HG03280 (cell line): ENCODE measurements around the gene CTIF.
"Not testable (repeated sequence)": the region's sequence is repeated elsewhere in the genome, so short reads cannot be mapped to it uniquely, and the experiment has no call there.

Experiments
- ATAC-seq: cut with Tn5 transposase; IDR thresholded peaks from one replicate; pipeline ENCODE4 v1.9.1; 2021; ENCODE audit warnings: mild to moderate bottlenecking, moderate library complexity; ENCODE audit not compliant: unreplicated experiment

CTIF gene

DNA sequence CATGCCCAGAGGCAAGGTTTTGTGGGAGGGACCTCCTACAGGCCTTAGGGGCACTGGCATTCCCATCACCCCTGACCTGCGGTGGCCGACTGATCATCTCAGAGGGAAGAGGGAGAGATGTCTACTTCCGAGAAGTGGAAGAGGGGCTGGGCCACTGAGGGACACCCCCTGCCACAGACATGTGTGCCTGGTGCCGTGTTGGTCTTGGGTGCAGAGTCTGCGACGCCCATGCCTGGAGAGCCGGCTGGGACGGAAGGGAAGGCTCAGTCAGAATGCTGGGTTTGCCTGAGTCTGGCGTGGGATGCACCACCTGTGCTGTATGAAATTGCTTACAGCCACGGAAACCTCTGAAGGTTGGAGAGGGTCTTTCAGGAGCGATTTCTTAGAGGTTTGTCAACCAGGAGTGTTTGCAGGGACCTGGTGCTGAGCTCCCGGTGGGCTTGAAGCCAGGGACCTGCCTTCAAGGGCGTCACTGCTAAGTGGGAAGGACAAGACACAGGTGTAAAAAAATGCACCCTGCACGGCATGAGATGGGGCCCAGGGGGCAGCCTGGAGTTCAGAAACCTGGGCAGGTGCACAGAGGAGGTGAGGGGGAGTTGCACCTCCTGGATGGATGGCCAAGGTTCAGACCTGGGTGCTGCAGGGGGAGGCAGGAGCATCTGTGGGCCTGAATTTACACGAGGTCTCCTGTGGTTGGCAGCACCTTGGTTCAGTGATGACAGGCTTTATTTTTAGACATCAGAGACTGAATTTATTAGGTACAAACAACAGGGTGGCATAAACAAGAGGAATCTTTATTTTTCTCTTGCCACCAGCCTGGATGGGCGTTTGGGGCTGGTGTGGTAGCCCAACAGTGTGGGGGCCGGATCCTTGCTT is 100.3 kb downstream of the CTIF start:
- no peak for ATAC-seq

DNA sequence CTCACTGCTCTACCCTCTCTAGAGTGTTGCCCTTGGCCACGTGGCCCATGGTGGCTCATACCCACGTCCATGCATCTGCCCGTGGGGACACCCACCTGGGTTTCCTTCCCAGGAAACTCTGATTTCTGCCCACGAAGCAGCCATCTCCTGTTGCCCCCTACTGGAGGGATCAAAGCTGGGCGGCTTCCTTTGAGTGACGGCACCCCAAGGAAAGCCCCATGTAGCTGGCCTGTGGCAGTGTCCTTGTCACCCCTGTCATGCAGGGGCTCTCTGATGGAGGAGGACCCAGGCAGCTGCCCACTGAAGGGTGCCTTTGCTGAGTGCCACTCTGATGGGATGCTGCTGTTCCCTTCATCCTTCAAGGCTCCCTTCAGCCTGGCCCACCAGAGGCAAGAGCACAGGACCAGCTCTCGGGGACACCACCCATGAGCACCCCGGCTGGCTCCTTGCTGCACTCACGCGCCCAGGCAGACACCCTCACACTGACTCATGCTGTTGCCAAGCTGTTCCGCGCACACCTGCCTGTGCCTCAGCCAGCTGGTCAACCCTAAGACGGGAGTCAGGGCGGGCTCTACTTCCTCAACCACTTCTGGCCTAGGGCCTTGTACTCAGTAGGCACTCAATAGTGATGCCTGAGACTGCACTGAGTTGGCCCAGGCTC is 101.1 kb downstream of the CTIF start:
- ATAC-seq, result no peak

DNA sequence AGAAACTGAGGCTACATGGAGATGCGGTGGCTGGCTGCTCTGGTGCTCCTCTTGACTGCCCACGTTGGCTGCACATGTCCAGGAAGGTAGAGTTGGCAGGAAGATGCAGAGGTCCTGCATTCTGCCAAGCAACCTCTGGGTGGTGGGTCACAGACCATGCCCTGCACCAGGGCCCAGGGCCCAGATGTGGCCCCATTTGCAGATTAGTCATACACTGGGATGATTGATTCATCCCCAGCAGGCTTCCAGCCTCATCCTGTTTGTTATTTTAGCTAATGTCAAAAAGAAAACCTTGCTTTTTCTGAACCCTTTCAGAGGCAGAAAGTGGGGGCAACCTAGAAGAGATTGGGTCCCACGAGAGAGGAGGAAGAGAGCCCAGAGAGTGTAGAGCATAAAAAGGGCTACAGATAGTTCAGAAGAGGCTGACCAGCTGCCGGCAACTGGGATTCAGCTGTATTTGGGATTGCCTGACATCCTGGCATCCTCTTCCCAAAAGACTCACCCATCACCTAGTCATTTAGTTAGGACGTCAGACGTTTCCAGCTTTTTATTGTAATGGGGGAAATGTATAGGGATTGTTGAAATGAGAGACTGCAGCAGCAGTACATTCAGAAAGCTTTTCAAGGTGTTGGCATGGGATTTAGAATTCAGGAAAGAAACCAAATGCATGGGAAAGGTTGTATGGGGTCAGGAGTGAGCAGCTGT is 101.9 kb downstream of the CTIF start:
- no peak for ATAC-seq

DNA sequence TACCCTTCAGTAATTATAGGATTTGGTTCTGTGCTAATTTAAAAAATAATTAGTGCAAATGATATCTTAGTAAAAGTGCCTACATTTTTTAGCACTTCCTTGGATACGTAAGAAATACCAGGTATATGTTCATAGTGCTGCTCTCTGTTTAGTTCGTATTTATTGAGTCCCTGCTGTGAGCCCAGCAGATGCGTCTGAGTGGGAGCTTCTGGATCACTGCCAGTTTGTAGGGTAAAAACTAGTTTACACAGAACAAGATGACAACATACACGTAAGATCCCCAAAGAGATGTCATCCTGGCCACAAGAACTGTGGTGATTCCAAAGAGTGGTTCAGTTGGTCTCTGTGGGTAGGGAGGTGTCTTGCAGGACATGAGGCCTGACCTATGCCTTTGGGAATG is 103.2 kb downstream of the CTIF start:
- no peak for ATAC-seq

DNA sequence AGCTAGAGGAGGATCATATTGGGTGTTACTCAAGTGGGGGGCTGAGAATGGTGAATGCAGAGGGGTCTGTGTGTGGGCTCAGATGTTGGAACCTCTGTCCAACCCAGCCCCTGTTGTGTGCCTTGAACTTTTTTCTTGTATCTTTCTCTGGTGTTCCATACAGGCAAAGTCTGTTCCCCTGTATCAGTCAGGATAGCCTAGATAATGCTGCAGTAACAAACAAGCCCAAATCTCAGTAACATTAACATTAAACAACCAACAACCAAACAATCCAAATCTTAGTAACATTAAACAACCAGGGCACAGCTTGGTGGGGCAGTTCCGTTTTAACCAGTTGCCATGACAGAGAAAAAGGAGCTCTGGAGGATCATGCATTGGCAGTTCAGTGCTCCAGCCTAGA is 103.7 kb downstream of the CTIF start:
- no peak for ATAC-seq

DNA sequence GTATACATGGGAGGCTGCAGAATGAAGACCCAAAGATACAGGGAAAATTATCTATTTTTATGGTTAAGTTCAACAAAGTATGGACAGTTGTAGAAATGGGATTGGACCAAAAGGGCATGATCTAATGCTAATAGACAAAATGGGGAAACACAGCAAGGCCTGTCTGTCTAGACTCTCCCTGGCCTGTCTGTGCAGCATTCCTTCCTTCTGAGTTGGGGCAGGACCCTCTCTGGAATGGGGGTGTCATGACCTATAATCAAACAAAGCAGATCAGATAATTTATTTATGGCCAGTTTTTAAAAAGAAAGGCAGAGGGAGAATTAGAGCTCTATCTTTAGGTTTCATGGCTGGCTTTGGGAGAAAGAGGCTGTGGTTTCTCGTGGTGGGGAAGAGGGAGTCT is 104.4 kb downstream of the CTIF start:
- ATAC-seq, result no peak

DNA sequence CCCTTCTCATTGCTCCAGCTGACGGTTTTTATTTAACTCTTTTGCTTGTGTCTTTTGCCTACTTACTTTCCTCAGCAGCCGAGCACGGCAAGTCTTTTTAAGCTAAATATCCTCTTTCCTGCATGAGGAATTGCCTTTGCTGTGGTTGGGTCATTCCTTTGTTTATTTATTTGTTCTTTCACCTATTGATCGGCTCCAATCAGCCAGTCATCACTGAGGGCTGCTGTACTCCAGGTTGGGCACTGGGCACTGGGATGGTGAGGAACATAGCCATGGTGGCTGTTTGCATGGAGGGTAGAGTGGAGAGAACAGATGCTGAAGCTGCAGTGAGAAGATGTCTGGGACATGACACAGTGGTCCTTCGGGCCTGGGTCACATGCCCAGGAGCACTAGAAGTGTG is 105.2 kb downstream of the CTIF start:
- ATAC-seq, result no peak

DNA sequence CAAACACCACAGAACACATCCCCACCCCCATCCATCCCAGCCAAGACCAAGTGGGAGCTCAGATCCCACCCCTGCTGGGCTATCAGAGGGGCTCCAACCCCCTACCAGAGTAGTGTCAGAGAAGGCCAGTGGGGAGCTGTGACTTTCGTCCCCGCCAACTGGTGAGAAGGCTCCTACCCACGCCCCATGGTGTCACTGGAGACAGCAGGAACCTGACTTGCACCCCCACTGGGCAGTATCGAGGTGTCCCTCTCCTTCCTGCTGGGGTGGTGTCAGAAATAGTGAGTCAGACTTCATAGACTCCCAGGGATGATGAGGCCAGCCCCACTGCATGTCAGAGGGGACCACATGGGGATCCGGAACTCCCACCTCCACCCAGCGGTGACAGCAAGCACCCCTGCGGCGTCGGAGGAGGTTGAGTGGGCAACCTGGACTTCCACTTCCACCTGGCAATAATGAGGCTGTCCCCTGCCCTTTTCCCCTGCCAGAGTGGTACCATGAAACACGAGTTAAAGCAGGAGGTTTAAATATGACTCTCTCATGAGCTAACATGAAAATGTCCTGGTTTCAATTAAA is 106.7 kb downstream of the CTIF start:
- no peak for ATAC-seq

DNA sequence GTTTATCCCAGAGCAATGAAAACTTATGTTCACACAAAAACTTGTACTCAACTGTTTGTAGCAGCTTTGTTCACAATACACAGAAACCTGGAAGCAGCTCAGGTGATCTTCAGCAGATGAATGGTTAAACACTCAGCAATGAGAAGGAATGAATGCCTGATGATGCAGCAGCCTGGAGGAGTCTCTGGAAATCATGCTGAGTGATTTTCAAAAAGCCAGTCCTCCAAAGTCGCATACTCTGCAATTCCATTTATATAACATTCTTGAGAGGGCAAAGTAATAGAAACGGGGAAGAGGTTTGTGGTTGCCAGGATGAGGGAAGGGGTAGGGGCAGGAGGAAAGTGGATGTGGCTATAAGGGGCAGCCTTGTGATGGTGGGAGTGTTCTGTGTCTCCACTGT is 108.1 kb downstream of the CTIF start:
- no peak for ATAC-seq

DNA sequence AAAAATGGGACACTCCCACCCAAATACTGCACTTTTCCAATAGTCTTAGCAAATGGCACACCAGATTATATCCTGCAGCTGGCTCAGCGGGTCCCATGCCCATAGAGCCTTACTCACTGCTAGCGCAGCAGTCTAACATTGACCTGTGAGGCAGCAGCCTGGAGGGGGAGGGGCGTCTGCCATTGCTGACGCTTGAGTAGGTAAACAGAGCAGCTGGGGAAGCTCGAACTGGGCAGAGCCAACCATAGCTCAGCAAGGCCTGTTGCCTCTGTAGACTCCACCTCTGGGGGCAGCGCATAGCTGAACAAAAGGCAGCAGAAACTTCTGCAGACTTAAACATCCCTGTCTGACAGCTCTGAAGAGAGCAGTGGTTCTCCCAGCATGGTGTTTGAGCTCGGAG is 110.4 kb downstream of the CTIF start:
- no peak for ATAC-seq

DNA sequence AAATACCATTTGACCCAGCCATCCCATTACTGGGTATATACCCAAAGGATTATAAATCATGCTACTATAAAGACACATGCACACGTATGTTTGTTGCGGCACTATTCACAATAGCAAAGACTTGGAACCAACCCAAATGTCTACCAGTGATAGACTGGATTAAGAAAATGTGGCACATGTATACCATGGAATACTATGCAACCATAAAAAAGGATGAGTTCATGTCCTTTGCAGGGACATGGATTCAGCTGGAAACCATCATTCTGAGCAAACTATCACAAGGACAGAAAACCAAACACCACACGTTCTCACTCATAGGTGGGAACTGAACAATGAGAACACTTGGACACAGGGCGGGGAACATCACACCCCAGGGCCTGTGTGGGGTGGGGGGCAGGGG is 115.8 kb downstream of the CTIF start:
- ATAC-seq, result not testable (repeated sequence)

DNA sequence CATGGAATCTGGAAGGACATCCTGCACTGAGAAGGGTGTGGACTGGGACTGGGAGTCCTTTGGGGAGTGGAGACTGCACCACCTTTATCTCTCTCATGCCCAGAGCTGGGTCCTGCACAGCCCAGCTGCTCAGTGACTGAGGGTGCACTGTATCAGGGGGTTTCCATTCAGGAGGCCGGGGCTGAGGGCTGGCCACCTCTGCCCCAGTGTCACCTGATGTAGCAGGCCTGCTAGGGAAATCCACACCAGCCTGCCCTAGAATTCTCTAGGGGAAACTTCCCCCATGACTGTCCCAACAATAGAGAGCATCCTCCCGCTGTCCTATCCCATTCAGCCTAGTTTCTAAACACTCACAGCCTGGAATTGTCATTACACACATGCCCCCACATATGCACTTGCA is 116.7 kb downstream of the CTIF start:
- no peak for ATAC-seq

DNA sequence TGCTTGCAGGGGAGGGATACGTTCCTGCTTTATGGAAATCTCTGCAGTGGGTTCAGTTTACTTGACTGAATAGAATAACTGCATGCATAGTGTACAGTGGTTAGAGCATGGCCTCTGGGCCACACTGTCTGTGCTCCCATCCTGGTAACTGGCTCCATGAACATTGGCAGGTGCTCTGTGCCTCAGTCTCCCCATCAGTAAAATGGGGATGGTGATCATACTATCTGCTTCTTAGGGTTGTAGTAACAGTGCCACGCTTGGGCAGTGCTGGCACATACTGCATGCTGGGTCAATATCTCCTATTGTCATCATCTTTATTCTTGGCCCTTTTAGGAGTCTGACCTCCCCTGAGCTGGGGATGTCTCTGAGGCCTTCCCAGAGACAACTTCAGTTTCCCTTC is 117.3 kb downstream of the CTIF start:
- no peak for ATAC-seq

DNA sequence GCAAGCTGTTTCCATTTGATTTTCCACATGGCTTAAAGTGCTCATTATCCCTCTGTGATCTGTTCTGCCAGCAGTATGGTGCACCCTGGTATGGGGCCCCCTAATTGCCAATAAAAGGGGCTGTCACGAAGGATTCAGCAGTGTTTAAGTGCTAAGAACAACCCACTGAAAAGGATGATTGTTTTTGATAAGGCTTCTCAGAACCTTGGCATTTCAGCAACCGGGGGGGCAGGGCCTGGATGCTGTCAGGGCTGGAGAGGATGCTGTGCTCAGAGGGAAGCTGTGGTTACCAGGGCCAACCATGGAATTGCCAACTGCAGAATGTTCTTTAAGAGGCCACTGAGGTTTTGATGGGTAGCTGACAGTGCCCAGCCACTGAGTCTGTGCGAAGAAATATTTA is 117.8 kb downstream of the CTIF start:
- no peak for ATAC-seq

DNA sequence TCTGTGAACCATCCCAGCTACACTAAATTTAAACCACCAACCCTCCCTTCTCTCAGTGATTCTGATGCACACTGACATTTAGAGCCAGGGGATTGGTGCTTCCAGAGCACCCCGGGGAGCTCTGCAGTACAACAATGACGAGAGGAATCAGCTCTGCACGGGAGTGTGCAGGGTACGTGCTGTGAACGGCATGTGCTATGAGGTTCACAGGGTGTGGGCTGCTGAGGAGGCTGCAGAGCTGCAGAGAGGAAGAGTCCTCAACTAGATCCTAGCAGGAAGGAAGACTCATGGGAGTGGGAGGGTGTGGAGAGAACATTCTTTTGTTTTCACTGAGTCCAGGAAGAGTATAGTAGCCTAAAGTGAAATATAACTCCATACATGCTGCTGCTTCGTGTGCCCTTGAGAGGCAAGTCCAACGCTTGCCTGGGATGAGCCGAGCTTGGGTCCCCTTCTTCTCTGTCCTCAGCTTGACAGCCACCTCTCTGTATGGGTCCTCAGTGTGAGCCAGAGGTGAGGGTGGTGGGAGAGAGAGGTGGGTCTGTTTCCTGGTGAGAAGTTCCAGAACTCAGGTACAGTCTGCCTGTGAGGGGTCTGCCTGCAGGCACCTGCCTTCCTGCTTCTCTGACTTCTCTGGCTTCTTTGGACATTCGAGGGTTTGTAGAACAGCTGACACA is 118.8 kb downstream of the CTIF start:
- ATAC-seq, result no peak

DNA sequence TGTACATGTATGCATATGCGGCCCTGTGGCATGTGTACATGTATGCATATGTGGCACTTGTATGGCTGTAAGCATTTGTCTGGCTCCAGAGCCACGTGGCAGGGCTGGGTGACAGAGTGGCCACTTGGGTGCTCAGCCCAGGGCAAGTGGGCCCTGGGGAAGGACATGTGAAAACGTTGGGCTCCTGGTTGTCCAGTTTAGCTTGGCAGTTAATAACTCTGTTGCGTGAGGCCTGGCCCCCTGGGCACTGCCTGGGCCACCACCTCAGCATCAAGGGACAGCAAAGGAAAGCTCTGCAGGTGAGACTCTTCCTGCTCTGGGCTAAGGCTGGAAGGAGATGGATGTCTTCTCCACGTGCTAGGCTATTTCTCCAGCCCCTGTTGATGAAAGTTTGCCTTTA is 119.9 kb downstream of the CTIF start:
- ATAC-seq, result no peak

DNA sequence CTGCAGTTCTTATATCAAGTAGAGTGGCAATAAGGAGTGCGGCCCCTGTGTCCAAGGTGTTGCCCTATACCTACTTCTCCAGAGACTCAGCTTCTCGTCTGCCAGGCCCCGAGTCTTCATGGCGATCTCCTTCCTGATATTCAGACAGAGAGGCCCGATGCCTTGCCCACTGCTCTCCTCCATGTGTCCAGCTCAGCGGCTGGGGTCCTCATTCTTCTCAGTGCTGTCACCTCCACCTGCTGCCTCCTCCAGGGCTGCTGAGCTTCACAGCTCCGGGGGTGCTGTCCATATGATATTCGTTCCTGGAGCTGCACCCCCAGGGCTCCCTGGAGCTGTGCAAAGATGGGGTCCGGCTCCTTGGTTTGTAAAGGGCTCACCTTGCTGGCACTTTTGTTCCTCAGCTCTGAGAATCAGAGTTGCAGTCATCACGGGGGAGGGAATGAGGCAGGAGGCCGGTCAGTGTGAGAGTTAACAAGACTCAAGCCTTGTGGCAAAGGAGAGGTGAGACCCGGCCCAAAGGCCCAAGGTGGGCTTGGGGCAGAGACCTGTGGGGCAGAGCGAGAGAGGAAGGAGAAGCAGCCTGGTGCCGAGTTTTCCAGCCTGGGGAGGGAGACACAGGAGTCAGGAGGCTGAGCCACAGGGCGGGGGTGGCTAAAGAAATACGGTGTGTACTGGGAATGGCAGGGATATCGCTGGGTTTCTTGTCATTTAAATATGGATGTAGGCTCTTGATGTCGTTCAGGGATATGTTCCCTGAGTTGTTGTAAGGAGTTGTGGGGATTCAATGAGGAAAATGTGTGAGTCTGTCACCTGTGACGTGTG is 120.6 kb downstream of the CTIF start:
- ATAC-seq, result no peak

DNA sequence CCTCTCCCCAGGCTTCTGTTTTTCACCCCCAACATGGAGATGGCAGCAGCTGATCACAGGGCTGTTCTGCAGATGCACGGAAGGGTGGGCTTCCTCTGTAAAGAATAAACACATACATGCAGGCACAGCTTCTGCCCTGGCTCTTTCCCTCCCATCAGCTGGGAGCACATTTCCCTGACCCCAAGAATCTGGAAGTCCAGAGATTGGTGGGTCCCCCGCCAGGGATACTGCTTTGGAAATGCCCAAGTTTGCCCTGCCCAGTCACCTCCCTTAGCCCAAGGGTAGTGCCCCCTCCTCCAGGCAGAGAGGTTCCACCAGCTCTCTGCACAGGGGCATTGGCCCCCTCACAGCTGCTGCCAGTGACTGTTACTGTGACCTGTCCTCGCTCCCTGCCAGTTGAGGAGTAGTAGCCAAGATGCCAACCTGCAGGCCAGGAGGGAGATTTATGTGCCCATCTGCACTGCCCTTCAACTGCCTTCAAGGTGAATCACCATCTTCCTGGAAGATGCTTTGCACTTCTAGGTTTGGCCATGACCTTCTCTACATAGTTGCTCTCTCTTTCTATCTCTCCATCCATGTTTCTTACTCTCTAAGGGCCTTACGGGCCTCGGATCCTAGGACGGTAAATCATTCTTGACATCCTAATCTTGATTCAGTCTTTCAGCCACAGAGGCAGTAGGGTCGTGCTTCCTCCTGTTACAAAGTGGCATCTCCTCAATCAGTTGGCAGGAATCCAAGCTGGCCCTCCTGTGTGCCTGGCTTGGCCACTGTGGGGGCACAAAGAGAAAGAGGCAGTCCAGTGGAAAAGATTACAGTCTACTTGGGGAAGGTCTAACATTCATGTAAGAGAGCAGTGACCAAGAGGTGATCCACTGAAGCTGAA is 121.8 kb downstream of the CTIF start:
- ATAC-seq, result no peak

DNA sequence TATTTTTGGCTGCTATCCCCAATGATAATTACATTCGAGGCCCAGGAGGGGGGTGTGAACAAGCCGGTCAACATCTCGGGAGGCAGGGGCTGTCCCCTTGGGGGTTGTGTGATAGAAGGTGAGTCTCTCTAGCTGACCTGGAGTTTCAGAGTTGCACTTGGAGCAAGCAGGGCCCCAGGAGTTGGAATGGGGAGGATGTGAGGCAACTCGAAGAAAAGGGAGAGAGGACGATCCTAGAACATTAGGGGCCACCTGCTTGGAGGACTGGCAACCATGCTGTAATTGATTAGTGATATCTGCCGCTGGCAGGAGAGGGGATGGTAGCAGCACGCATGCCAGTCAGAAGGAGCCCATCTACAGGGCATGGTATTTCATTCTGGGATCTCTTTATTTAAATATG is 122.6 kb downstream of the CTIF start:
- no peak for ATAC-seq
